Progenitor cell of endocrine pancreas (in vitro differentiated cells): ENCODE data around the gene SP110. TPM values are rescaled to one million over a fixed set of nuclear protein-coding genes. Genes with fewer than 3 reads are reported as not detected.

Source experiments
- DNase-seq: peaks from one replicate; pipeline ENCODE4 v3.0.0; 2021; ENCODE audit warnings: low spot score; ENCODE audit not compliant: unreplicated experiment
- H3K27ac Mint-ChIP-seq: 2 replicates; pipeline ENCODE4 v1.8.0; 2021; ENCODE audit warnings: mild to moderate bottlenecking, moderate library complexity, mixed read lengths
- H3K27me3 Mint-ChIP-seq: 2 replicates; pipeline ENCODE4 v1.8.0; 2021; ENCODE audit warnings: mixed read lengths
- H3K36me3 Mint-ChIP-seq: 2 replicates; pipeline ENCODE4 v1.8.0; 2022; ENCODE audit warnings: mixed read lengths; ENCODE audit not compliant: insufficient read depth
- H3K4me1 Mint-ChIP-seq: 2 replicates; pipeline ENCODE4 v1.8.0; 2021; ENCODE audit warnings: low read depth, mixed read lengths
- H3K4me3 Mint-ChIP-seq: 2 replicates; pipeline ENCODE4 v1.8.0; 2021; ENCODE audit warnings: low read depth, mild to moderate bottlenecking, moderate library complexity, mixed read lengths
- H3K9me3 Mint-ChIP-seq: 2 replicates; pipeline ENCODE4 v1.8.0; 2021; ENCODE audit warnings: low read depth, mixed read lengths
- CTCF ChIP-seq: fragments of 200-600 bp; sonication (generic); IDR thresholded peaks from one replicate; pipeline ENCODE4 v1.5.0; 2021; ENCODE audit warnings: antibody characterized with exemption, mild to moderate bottlenecking; ENCODE audit not compliant: unreplicated experiment
- total RNA-seq: library from RNA; stranded (reverse); gene quantifications from 2 replicates; pipeline ENCODE4 v1.2.1, GENCODE V29; 2021

Gene SP110
- total RNA-seq, 1 donor from 2014 or later = 5.8 TPM

GRCh38 chr2:230152334-230152733 lies 67.5 kb downstream of the SP110 start:
- no peak overlapping the region for H3K4me3 Mint-ChIP-seq
- H3K27ac Mint-ChIP-seq = no peak overlapping the region
- H3K36me3 Mint-ChIP-seq = no peaks in the 10 kb centered on the region
- peaks cover 3% of the 10 kb centered on the region for H3K9me3 Mint-ChIP-seq
- no peak for TF ChIP-seq CTCF
- H3K4me1 Mint-ChIP-seq = no peaks in the 10 kb centered on the region
- DNase-seq = no peak
- no peaks in the 10 kb centered on the region for H3K27me3 Mint-ChIP-seq

GRCh38 chr2:230144355-230144754 lies 75.4 kb downstream of the SP110 start:
- Mint-ChIP-seq H3K4me1 (no peaks in the 10 kb centered on the region), H3K27me3 (no peaks in the 10 kb centered on the region), H3K9me3 (peaks cover 10% of the 10 kb centered on the region), H3K27ac (no peak overlapping the region), H3K4me3 (no peak overlapping the region), H3K36me3 (no peaks in the 10 kb centered on the region)
- no peak for TF ChIP-seq CTCF
- no peak for DNase-seq

- DNase-seq = no peak
- Mint-ChIP-seq H3K4me1 (no peaks in the 10 kb centered on the region), H3K36me3 (no peaks in the 10 kb centered on the region), H3K9me3 (peaks cover 10% of the 10 kb centered on the region), H3K27ac (no peak overlapping the region), H3K27me3 (peaks cover 3% of the 10 kb centered on the region), H3K4me3 (no peak overlapping the region)
- TF ChIP-seq CTCF = no peak
Observed at GRCh38 chr2:230140667-230141066, 79.1 kb downstream of the SP110 start.

- Mint-ChIP-seq H3K27me3 (peaks cover 3% of the 10 kb centered on the region), H3K36me3 (no peaks in the 10 kb centered on the region), H3K4me1 (no peaks in the 10 kb centered on the region), H3K4me3 (no peak overlapping the region), H3K9me3 (peaks cover 10% of the 10 kb centered on the region), H3K27ac (no peak overlapping the region)
- no peak for DNase-seq
- TF ChIP-seq CTCF = no peak
Observed at GRCh38 chr2:230137902-230138539, 81.8 kb downstream of the SP110 start.

- DNase-seq = no peak
- Mint-ChIP-seq H3K4me1 (peaks cover 5% of the 10 kb centered on the region), H3K9me3 (peaks cover 5% of the 10 kb centered on the region), H3K36me3 (no peaks in the 10 kb centered on the region), H3K27me3 (peaks cover 3% of the 10 kb centered on the region), H3K27ac (no peak overlapping the region), H3K4me3 (no peak overlapping the region)
- no peak for TF ChIP-seq CTCF
Observed at GRCh38 chr2:230135130-230135525, 84.7 kb downstream of the SP110 start.
